GM23338 (cell line): Measurements from ENCODE around the gene METTL21C. TPM values are rescaled to one million over a fixed set of nuclear protein-coding genes. Genes with fewer than 3 reads are reported as not detected.

Source experiments
- ATAC-seq: fragments of 200-7000 bp; cut with Tn5 transposase; 3 replicates; pipeline ENCODE4 v1.9.1; 2020
- DNase-seq: peaks from one replicate; pipeline ENCODE4 v3.0.0-alpha.2; 2015; ENCODE audit warnings: low spot score
- H2AFZ ChIP-seq: fragments of 200-600 bp; sonication (generic); 2 replicates; pipeline ENCODE4 v1.8.0; 2016; ENCODE audit warnings: antibody characterized with exemption, mild to moderate bottlenecking, moderate library complexity
- H3F3A ChIP-seq: fragments of 200-600 bp; sonication (generic); replicated peaks from 2 replicates; pipeline ENCODE4 v1.8.0; 2017; ENCODE audit warnings: antibody characterized with exemption, mixed run types, low read depth
- H3K27ac ChIP-seq: fragments of 200-600 bp; sonication (generic); 2 replicates; pipeline ENCODE4 v1.6.1; 2016; ENCODE audit warnings: low read depth
- H3K27me3 ChIP-seq: fragments of 200-600 bp; sonication (generic); 2 replicates; pipeline ENCODE4 v1.8.0; 2016; ENCODE audit warnings: mild to moderate bottlenecking, mixed run types, moderate library complexity; ENCODE audit not compliant: insufficient read depth
- H3K36me3 ChIP-seq: fragments of 200-600 bp; sonication (generic); 2 replicates; pipeline ENCODE4 v1.8.0; 2016; ENCODE audit warnings: mild to moderate bottlenecking; ENCODE audit not compliant: insufficient read depth
- H3K4me1 ChIP-seq: fragments of 200-600 bp; sonication (generic); 2 replicates; pipeline ENCODE4 v1.8.0; 2016; ENCODE audit warnings: mild to moderate bottlenecking, moderate library complexity; ENCODE audit not compliant: insufficient read depth
- H3K4me2 ChIP-seq: fragments of 200-600 bp; sonication (generic); 2 replicates; pipeline ENCODE4 v1.7.1; 2017; ENCODE audit warnings: mixed run types
- H3K4me3 ChIP-seq: fragments of 200-600 bp; sonication (generic); 2 replicates; pipeline ENCODE4 v1.6.1; 2016; ENCODE audit warnings: mixed run types
- H3K79me2 ChIP-seq: fragments of 200-600 bp; sonication (generic); replicated peaks from 2 replicates; pipeline ENCODE4 v1.8.0; 2017; ENCODE audit warnings: mild to moderate bottlenecking; ENCODE audit not compliant: insufficient read depth
- H3K9me2 ChIP-seq: fragments of 200-600 bp; sonication (generic); 2 replicates; pipeline ENCODE4 v1.8.0; 2017; ENCODE audit not compliant: insufficient read depth
- H4K20me1 ChIP-seq: fragments of 200-600 bp; sonication (generic); replicated peaks from 2 replicates; pipeline ENCODE4 v1.8.0; 2017; ENCODE audit warnings: mild to moderate bottlenecking; ENCODE audit not compliant: insufficient read depth
- H3K27ac Mint-ChIP-seq: 2 replicates; pipeline ENCODE4 v1.8.0; 2020; ENCODE audit warnings: inconsistent platforms, mild to moderate bottlenecking, moderate library complexity, mixed read lengths
- H3K27me3 Mint-ChIP-seq: 3 replicates; pipeline ENCODE4 v1.8.0; 2022; ENCODE audit warnings: low read depth, mild to moderate bottlenecking, moderate library complexity, mixed read lengths, inconsistent platforms; ENCODE audit not compliant: insufficient read depth, poor library complexity
- H3K36me3 Mint-ChIP-seq: 3 replicates; pipeline ENCODE4 v1.8.0; 2021; ENCODE audit warnings: low read depth, mild to moderate bottlenecking, inconsistent platforms, moderate library complexity, mixed read lengths
- H3K4me1 Mint-ChIP-seq: 3 replicates; pipeline ENCODE4 v1.8.0; 2020; ENCODE audit warnings: mild to moderate bottlenecking, inconsistent platforms, mixed read lengths
- H3K4me3 Mint-ChIP-seq: 3 replicates; pipeline ENCODE4 v1.8.0; 2021; ENCODE audit warnings: moderate library complexity, mild to moderate bottlenecking, inconsistent platforms, mixed read lengths
- H3K9me3 Mint-ChIP-seq: 3 replicates; pipeline ENCODE4 v1.8.0; 2020; ENCODE audit warnings: moderate library complexity, mild to moderate bottlenecking, inconsistent platforms, mixed read lengths
- CREB1 ChIP-seq: fragments of 250-450 bp; sonication (Bioruptor Pico); IDR thresholded peaks from 2 replicates; pipeline ENCODE4 v1.5.0; 2020; ENCODE audit warnings: low read depth, mild to moderate bottlenecking, moderate library complexity
- CTCF ChIP-seq, 2 experiments: fragments of 200-600 bp in 1 of 2; sonication (generic) in 1 of 2; conservative IDR thresholded peaks; 2 replicates each; pipeline versions ENCODE4 v1.5.1 to v1.6.1; 2016 to 2017; ENCODE audit warnings: antibody characterized with exemption in 2 of 2, low read depth in 2 of 2, mild to moderate bottlenecking in 2 of 2, moderate library complexity in 1 of 2
- ETS1 ChIP-seq: IDR thresholded peaks from 2 replicates; pipeline ENCODE4 v1.6.1; 2016; ENCODE audit warnings: antibody characterized with exemption
- EZH2 ChIP-seq: fragments of 200-600 bp; sonication (generic); IDR thresholded peaks from one replicate; pipeline ENCODE4 v1.8.0; 2017; ENCODE audit warnings: antibody characterized with exemption, mild to moderate bottlenecking, low read depth; ENCODE audit not compliant: unreplicated experiment
- EZH2phosphoT487 ChIP-seq: fragments of 200-600 bp; sonication (generic); IDR thresholded peaks from one replicate; pipeline ENCODE4 v1.8.1; 2018; ENCODE audit warnings: antibody characterized with exemption; ENCODE audit not compliant: unreplicated experiment
- JUNB ChIP-seq: IDR thresholded peaks from one replicate; pipeline ENCODE4 v1.6.1; 2016; ENCODE audit warnings: antibody characterized with exemption; ENCODE audit not compliant: unreplicated experiment
- NANOG ChIP-seq: IDR thresholded peaks from 2 replicates; pipeline ENCODE4 v1.6.1; 2016; ENCODE audit warnings: antibody characterized with exemption, borderline replicate concordance
- POLR2AphosphoS5 ChIP-seq: IDR thresholded peaks from 2 replicates; pipeline ENCODE4 v1.6.1; 2016; ENCODE audit warnings: antibody characterized with exemption, low read depth
- REST ChIP-seq: IDR thresholded peaks from one replicate; pipeline ENCODE4 v1.6.1; 2018; ENCODE audit warnings: antibody characterized with exemption; ENCODE audit not compliant: unreplicated experiment
- STAT1 ChIP-seq: IDR thresholded peaks from one replicate; pipeline ENCODE4 v1.6.1; 2016; ENCODE audit warnings: antibody characterized with exemption; ENCODE audit not compliant: unreplicated experiment
- ZNF114 ChIP-seq: fragments of 250-450 bp; sonication (Bioruptor Pico); IDR thresholded peaks from 2 replicates; pipeline ENCODE4 v1.5.0; 2020; ENCODE audit warnings: mild to moderate bottlenecking, moderate library complexity
- ZNF331 ChIP-seq: fragments of 250-450 bp; sonication (Bioruptor Pico); IDR thresholded peaks from 2 replicates; pipeline ENCODE4 v1.5.0; 2020; ENCODE audit warnings: low read depth, mild to moderate bottlenecking, moderate library complexity
- ZNF462 ChIP-seq: fragments of 250-450 bp; sonication (Bioruptor Pico); IDR thresholded peaks from 2 replicates; pipeline ENCODE4 v1.5.0; 2020; ENCODE audit warnings: mild to moderate bottlenecking, moderate library complexity
- polyA plus RNA-seq: library from polyadenylated mRNA; unstranded; fragments of >200 nt; fragmentation: Nextera tagmentation; extraction: Ambion mirVana; gene quantifications from 2 replicates; pipeline ENCODE4 v1.2.1, GENCODE V29; 2016
- total RNA-seq: library from RNA; depleted of rRNA; stranded (reverse); fragments of >200 nt; shearing (Covaris generic); gene quantifications from 2 replicates; pipeline ENCODE4 v1.2.3, GENCODE V29; 2014

The METTL21C gene
- total and polyA plus RNA-seq, 2 experiments from 2014 or later: not detected

- no peak overlapping the region for H3K4me3 Mint-ChIP-seq
- TF ChIP-seq JUNB: no peak
- TF ChIP-seq NANOG: no peak
- TF ChIP-seq REST: no peak
- TF ChIP-seq STAT1: no peak
- no peak for TF ChIP-seq ZNF114
- no peak for TF ChIP-seq ZNF331
- TF ChIP-seq CTCF (conservative IDR thresholded peaks at IDR 0.05; ENCODE audit: low read depth in 2 of 2): no peak
- no peak for TF ChIP-seq CREB1 (CRISPR knock-in tag)
- no peak for TF ChIP-seq EZH2
- TF ChIP-seq ETS1: no peak
- no peak for TF ChIP-seq EZH2phosphoT487
- no peak for TF ChIP-seq ZNF462
- no peak for TF ChIP-seq POLR2AphosphoS5
- Histone ChIP-seq H3K27ac (no peak overlapping the region), H3K79me2 (no peaks in the 10 kb centered on the region), H3F3A (no peaks in the 10 kb centered on the region), H3K27me3 (no peaks in the 10 kb centered on the region), H3K9me2 (no peaks in the 10 kb centered on the region), H4K20me1 (no peaks in the 10 kb centered on the region), H2AFZ (no peak overlapping the region), H3K36me3 (no peaks in the 10 kb centered on the region), H3K4me2 (no peak overlapping the region), H3K4me1 (peaks cover 3% of the 10 kb centered on the region; the same call in 1 of the 2 replicates), H3K4me3 (no peak overlapping the region)
- H3K36me3 Mint-ChIP-seq: no peaks in the 10 kb centered on the region
- DNase-seq (no peak), ATAC-seq (no peak)
- H3K9me3 Mint-ChIP-seq: peaks cover 4% of the 10 kb centered on the region; the same call in 1 of the 3 replicates
- H3K27me3 Mint-ChIP-seq: no peaks in the 10 kb centered on the region
- H3K4me1 Mint-ChIP-seq: peaks cover 4% of the 10 kb centered on the region
- H3K27ac Mint-ChIP-seq: no peak overlapping the region
Observed at GRCh38 chr13:102698649-102698980, 3.8 kb upstream of the METTL21C start.
